Erythroblast (primary cell): Measurements from ENCODE around the gene TLE2.
A peak's percentile ranks its signal among the peaks of the same experiment; 100 is the strongest.

Experiments
- GATA1 ChIP-seq: IDR thresholded peaks from 2 replicates; pipeline ENCODE4 v1.6.1; 2011; ENCODE audit warnings: low read depth, mild to moderate bottlenecking, control low read depth, low read length, moderate library complexity
- POLR2A ChIP-seq: IDR thresholded peaks from 2 replicates; pipeline ENCODE4 v1.6.1; 2011; ENCODE audit warnings: mild to moderate bottlenecking, low read length

- TF ChIP-seq POLR2A (no peak), GATA1 (peak; percentile 82)
These were observed 79.2 kb downstream of the TLE2 start for GRCh38 chr19:2949939-2950285.
